ENCODE results near the gene EID1.
A peak's percentile ranks its signal among the peaks of the same experiment; 100 is the strongest.

EID1 gene

DNA sequence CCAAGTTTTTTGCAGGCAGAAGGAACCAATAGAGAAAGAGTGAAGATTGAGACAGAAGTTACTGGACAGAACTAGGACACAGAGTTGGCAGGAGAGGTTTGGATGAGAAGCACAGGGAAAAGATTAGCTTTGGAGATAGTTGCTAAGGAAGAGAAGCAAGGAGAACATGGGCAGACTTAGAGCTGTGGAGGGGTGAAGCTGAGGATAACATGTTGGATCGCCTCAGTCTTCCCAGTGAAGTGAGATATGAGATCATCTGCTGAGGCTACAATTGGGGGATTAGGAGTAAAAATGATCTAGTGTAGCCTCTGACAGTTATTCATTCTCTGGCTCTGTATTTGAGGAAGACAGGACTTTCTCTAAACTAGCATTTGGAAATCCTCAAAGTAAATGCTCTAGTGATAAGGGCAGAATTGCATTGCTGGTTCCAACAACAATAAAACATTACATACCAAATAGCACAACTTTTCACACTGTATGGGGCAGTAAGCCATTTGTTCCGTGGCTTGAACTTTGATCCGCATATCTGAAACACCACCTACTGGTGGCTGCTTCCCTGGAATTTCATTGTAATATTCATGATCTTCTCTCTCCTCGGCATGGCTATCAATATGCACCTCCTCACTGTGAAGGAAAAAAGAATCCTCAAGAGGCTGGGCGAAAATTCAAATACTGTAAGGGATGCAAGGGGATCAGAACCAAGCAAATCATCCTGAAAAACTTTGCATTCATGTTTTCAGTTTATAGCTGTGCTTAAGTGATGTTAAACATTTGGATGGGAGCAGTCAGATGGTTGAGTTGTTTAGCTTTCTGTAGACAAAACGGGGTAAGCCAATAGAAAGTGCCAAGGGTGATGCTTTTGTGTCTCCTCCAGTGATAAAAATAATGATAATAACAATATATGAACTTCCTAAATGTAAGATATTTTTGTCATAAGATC lies 22.2 kb upstream of the EID1 start:
- H3K27me3 ChIP-seq (ENCODE audit: control insufficient read depth, insufficient read depth, low read length) = no peaks in the 10 kb centered on the region
- no peaks in the 10 kb centered on the region for H3K4me1 ChIP-seq (ENCODE audit: control insufficient read depth, insufficient read depth, low read length)
- no peak overlapping the region for H3K4me3 ChIP-seq (ENCODE audit: low read length)
- H3K9ac ChIP-seq (ENCODE audit: low read length) = no peak overlapping the region
- no peaks in the 10 kb centered on the region for H3K36me3 ChIP-seq (ENCODE audit: control insufficient read depth, insufficient read depth, low read length)
- peak overlapping the region; percentile 7 for H3K27ac ChIP-seq (ENCODE audit: low read depth, low read length)

DNA sequence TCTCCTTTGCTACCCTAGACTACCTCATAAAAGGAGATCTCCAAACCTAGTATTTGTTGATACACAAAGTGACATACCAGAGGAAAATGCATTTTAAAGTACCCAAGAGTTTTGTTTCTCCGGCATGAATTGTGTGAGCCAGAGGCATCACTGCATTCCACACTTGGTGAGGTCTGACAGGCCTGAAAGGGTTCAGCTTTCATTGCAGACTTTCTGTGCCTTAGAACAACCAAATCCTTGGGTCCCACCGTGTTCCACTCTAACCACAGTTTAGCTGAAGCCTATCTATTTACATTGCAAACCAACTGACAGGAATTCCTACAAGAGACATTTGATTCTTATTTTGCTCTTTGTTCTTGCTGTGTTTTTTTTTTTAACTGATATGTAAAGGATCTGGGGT lies 21.0 kb upstream of the EID1 start:
- H3K4me1 ChIP-seq (ENCODE audit: control insufficient read depth, insufficient read depth, low read length) = no peaks in the 10 kb centered on the region
- H3K27me3 ChIP-seq (ENCODE audit: control insufficient read depth, insufficient read depth, low read length) = no peaks in the 10 kb centered on the region
- H3K36me3 ChIP-seq (ENCODE audit: control insufficient read depth, insufficient read depth, low read length) = no peaks in the 10 kb centered on the region
- H3K9ac ChIP-seq (ENCODE audit: low read length) = no peak overlapping the region
- no peak overlapping the region for H3K27ac ChIP-seq (ENCODE audit: low read depth, low read length)
- no peak overlapping the region for H3K4me3 ChIP-seq (ENCODE audit: low read length)

- Histone ChIP-seq H3K27ac (ENCODE audit: low read depth, low read length) (no peak overlapping the region), H3K4me1 (ENCODE audit: control insufficient read depth, insufficient read depth, low read length) (no peaks in the 10 kb centered on the region), H3K9ac (ENCODE audit: low read length) (no peak overlapping the region), H3K4me3 (ENCODE audit: low read length) (no peak overlapping the region), H3K36me3 (ENCODE audit: control insufficient read depth, insufficient read depth, low read length) (no peaks in the 10 kb centered on the region), H3K27me3 (ENCODE audit: control insufficient read depth, insufficient read depth, low read length) (no peaks in the 10 kb centered on the region)
Observed at GRCh38 chr15:48858401-48858800, 19.5 kb upstream of the EID1 start.

DNA sequence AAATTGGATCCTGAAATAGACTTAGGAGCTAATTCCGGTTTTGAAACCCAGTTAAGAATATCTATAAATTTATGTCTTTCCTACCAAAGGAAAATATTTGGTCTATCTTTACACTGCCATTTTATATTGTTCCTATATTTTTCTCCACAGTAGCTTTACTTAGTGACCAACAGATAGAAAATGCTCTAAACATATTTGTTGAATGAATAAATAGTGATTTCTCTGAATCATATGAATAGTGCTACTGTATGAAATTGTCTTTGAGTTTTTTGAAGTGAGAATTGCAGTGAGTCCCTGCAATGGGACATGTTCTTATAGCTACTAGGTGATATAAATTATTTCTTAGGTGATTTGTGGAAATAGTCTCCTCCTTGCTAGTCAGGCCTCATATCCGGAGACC lies 18.5 kb upstream of the EID1 start:
- no peak overlapping the region for H3K27ac ChIP-seq (ENCODE audit: low read depth, low read length)
- H3K4me3 ChIP-seq (ENCODE audit: low read length) = no peak overlapping the region
- H3K27me3 ChIP-seq (ENCODE audit: control insufficient read depth, insufficient read depth, low read length) = no peaks in the 10 kb centered on the region
- H3K4me1 ChIP-seq (ENCODE audit: control insufficient read depth, insufficient read depth, low read length) = no peaks in the 10 kb centered on the region
- H3K9ac ChIP-seq (ENCODE audit: low read length) = no peak overlapping the region
- H3K36me3 ChIP-seq (ENCODE audit: control insufficient read depth, insufficient read depth, low read length) = no peaks in the 10 kb centered on the region

GRCh38 chr15:48861813-48862431 lies 16.0 kb upstream of the EID1 start:
- Histone ChIP-seq H3K27me3 (ENCODE audit: control insufficient read depth, insufficient read depth, low read length) (no peaks in the 10 kb centered on the region), H3K36me3 (ENCODE audit: control insufficient read depth, insufficient read depth, low read length) (no peaks in the 10 kb centered on the region), H3K9ac (ENCODE audit: low read length) (no peak overlapping the region), H3K4me3 (ENCODE audit: low read length) (no peak overlapping the region), H3K27ac (ENCODE audit: low read depth, low read length) (no peak overlapping the region), H3K4me1 (ENCODE audit: control insufficient read depth, insufficient read depth, low read length) (no peaks in the 10 kb centered on the region)

DNA sequence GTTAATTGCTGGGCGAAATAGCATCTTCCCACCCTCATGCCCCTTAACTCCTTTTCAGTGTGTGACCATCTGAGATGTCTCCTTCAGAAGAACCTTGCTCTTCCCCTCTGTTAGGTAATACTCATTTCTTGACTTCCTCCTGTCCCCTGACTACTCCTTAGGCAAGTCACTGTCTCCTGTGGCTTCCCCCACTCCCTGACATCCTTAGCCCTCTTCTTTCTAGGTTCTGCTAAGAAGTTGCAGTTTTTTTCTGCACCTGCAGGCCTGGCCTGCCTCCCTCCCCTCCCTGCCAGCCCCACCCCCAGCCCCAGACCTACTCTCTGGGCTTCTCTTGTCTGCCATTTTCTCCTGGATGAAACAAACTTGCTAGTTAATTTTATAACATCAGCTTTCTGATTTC lies 15.2 kb upstream of the EID1 start:
- H3K4me3 ChIP-seq (ENCODE audit: low read length) = no peak overlapping the region
- H3K27me3 ChIP-seq (ENCODE audit: control insufficient read depth, insufficient read depth, low read length) = no peaks in the 10 kb centered on the region
- H3K36me3 ChIP-seq (ENCODE audit: control insufficient read depth, insufficient read depth, low read length) = no peaks in the 10 kb centered on the region
- no peak overlapping the region for H3K27ac ChIP-seq (ENCODE audit: low read depth, low read length)
- no peaks in the 10 kb centered on the region for H3K4me1 ChIP-seq (ENCODE audit: control insufficient read depth, insufficient read depth, low read length)
- H3K9ac ChIP-seq (ENCODE audit: low read length) = no peak overlapping the region

GRCh38 chr15:48865370-48866079 lies 12.4 kb upstream of the EID1 start:
- Histone ChIP-seq H3K27ac (ENCODE audit: low read depth, low read length) (no peak overlapping the region), H3K4me1 (ENCODE audit: control insufficient read depth, insufficient read depth, low read length) (no peaks in the 10 kb centered on the region), H3K27me3 (ENCODE audit: control insufficient read depth, insufficient read depth, low read length) (no peaks in the 10 kb centered on the region), H3K4me3 (ENCODE audit: low read length) (no peak overlapping the region), H3K9ac (ENCODE audit: low read length) (no peak overlapping the region), H3K36me3 (ENCODE audit: control insufficient read depth, insufficient read depth, low read length) (no peaks in the 10 kb centered on the region)

DNA sequence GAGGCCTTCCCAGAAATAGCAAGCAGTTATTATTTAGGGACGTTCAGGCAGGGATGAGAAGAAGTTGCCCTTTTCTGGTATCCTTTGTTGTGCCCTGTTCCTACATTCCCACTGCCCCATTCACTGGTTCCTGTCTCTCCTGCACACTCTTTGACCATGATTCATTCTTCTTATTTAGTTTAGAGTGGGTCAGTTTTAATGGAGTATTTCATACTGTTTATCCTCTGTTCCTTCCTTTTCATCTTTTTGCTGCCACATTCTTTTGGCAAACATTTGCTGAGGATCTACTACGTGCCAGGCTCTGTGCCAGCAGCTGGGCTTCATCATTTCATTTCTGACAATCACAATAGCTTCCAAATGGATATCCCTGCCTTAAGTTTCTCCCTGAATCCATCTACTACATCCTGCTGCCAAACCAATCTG lies 11.8 kb upstream of the EID1 start:
- H3K36me3 ChIP-seq (ENCODE audit: control insufficient read depth, insufficient read depth, low read length) = no peaks in the 10 kb centered on the region
- H3K4me3 ChIP-seq (ENCODE audit: low read length) = no peak overlapping the region
- H3K4me1 ChIP-seq (ENCODE audit: control insufficient read depth, insufficient read depth, low read length) = no peaks in the 10 kb centered on the region
- H3K9ac ChIP-seq (ENCODE audit: low read length) = no peak overlapping the region
- H3K27me3 ChIP-seq (ENCODE audit: control insufficient read depth, insufficient read depth, low read length) = no peaks in the 10 kb centered on the region
- no peak overlapping the region for H3K27ac ChIP-seq (ENCODE audit: low read depth, low read length)

DNA sequence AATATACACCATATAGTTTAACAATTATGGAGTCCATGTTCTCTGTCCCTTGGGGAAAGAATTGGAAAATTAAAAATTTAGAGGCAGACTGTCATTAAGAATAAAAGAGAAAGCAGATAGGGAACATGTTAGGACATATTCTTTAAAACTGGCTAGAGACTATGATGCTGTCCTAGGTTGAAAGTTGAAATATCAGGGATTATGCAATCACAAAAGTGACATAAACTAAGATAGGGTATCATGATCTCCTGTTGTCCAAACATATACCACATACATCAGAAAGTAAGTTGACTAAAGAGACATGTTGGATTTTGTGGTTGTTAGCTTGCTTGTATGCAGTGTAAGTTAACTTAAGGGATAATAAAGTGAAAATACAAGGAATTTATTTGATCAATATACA lies 9.9 kb upstream of the EID1 start:
- no peaks in the 10 kb centered on the region for H3K36me3 ChIP-seq (ENCODE audit: control insufficient read depth, insufficient read depth, low read length)

GRCh38 chr15:48868536-48868935 lies 9.4 kb upstream of the EID1 start:
- H3K27ac ChIP-seq (ENCODE audit: low read depth, low read length) = no peak overlapping the region
- H3K4me3 ChIP-seq (ENCODE audit: low read length) = no peak overlapping the region
- H3K27me3 ChIP-seq (ENCODE audit: control insufficient read depth, insufficient read depth, low read length) = no peaks in the 10 kb centered on the region
- no peaks in the 10 kb centered on the region for H3K36me3 ChIP-seq (ENCODE audit: control insufficient read depth, insufficient read depth, low read length)
- no peaks in the 10 kb centered on the region for H3K4me1 ChIP-seq (ENCODE audit: control insufficient read depth, insufficient read depth, low read length)
- H3K9ac ChIP-seq (ENCODE audit: low read length) = no peak overlapping the region

More for the DNA sequence above, 9.9 kb upstream of the EID1 start:
- H3K4me1 ChIP-seq (ENCODE audit: control insufficient read depth, insufficient read depth, low read length) = no peaks in the 10 kb centered on the region
- H3K9ac ChIP-seq (ENCODE audit: low read length) = no peak overlapping the region
- no peak overlapping the region for H3K27ac ChIP-seq (ENCODE audit: low read depth, low read length)
- H3K27me3 ChIP-seq (ENCODE audit: control insufficient read depth, insufficient read depth, low read length) = no peaks in the 10 kb centered on the region
- H3K4me3 ChIP-seq (ENCODE audit: low read length) = no peak overlapping the region

GRCh38 chr15:48869966-48870365 lies 8.0 kb upstream of the EID1 start:
- no peak overlapping the region for H3K9ac ChIP-seq (ENCODE audit: low read length)
- no peaks in the 10 kb centered on the region for H3K27me3 ChIP-seq (ENCODE audit: control insufficient read depth, insufficient read depth, low read length)
- no peaks in the 10 kb centered on the region for H3K36me3 ChIP-seq (ENCODE audit: control insufficient read depth, insufficient read depth, low read length)
- H3K4me3 ChIP-seq (ENCODE audit: low read length) = no peak overlapping the region
- H3K27ac ChIP-seq (ENCODE audit: low read depth, low read length) = no peak overlapping the region
- H3K4me1 ChIP-seq (ENCODE audit: control insufficient read depth, insufficient read depth, low read length) = no peaks in the 10 kb centered on the region

DNA sequence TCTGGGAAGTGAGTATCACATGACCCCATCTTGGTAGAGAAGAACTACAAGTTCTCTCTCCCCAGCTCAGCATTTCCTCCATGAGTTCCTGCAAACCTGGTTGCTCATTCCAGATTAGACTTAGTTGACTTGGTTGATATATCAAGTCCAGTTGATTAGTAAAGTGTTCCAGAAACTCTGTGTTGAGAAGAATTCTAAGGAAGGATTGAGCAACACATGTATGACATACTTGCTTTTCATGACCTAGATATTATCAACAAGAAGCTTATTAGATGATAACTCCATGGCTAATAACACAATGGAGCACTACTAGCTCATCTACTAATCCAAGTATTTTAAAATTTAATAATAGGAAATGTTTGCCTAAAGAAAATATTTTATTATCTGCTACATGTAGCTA lies 6.4 kb upstream of the EID1 start:
- no peaks in the 10 kb centered on the region for H3K4me1 ChIP-seq (ENCODE audit: control insufficient read depth, insufficient read depth, low read length)
- H3K36me3 ChIP-seq (ENCODE audit: control insufficient read depth, insufficient read depth, low read length) = no peaks in the 10 kb centered on the region
- H3K4me3 ChIP-seq (ENCODE audit: low read length) = no peak overlapping the region
- H3K27me3 ChIP-seq (ENCODE audit: control insufficient read depth, insufficient read depth, low read length) = no peaks in the 10 kb centered on the region
- H3K27ac ChIP-seq (ENCODE audit: low read depth, low read length) = no peak overlapping the region
- H3K9ac ChIP-seq (ENCODE audit: low read length) = no peak overlapping the region
